Hepatocyte (in vitro differentiated cells): Measurements from ENCODE around the gene SPOUT1. TPM values are rescaled to one million over a fixed set of nuclear protein-coding genes. Genes with fewer than 3 reads are reported as not detected.

Experiments used
- DNase-seq: peaks from one replicate; pipeline ENCODE4 v3.0.0-alpha.2; 2016; ENCODE audit warnings: low spot score
- H2AFZ ChIP-seq: fragments of 200-600 bp; sonication (generic); 2 replicates; pipeline ENCODE4 v1.6.0; 2016; ENCODE audit warnings: antibody characterized with exemption, mild to moderate bottlenecking
- H3K27ac ChIP-seq: fragments of 200-600 bp; sonication (generic); 2 replicates; pipeline ENCODE4 v1.5.1; 2016; ENCODE audit warnings: mild to moderate bottlenecking
- H3K27me3 ChIP-seq: fragments of 200-600 bp; sonication (generic); 2 replicates; pipeline ENCODE4 v1.6.1; 2016
- H3K36me3 ChIP-seq: fragments of 200-600 bp; sonication (generic); replicated peaks from 2 replicates; pipeline ENCODE4 v1.5.1; 2016; ENCODE audit warnings: low read depth; ENCODE audit not compliant: insufficient read depth
- H3K4me1 ChIP-seq: fragments of 200-600 bp; sonication (generic); 2 replicates; pipeline ENCODE4 v1.5.1; 2016; ENCODE audit warnings: mild to moderate bottlenecking, moderate library complexity; ENCODE audit not compliant: insufficient read depth
- H3K4me2 ChIP-seq: fragments of 200-600 bp; sonication (generic); 2 replicates; pipeline ENCODE4 v1.6.0; 2016
- H3K4me3 ChIP-seq: fragments of 200-600 bp; sonication (generic); 2 replicates; pipeline ENCODE4 v1.5.1; 2016; ENCODE audit warnings: mild to moderate bottlenecking
- H3K79me2 ChIP-seq: fragments of 200-600 bp; sonication (generic); 2 replicates; pipeline ENCODE4 v1.6.0; 2017; ENCODE audit warnings: mild to moderate bottlenecking
- H3K9me2 ChIP-seq: fragments of 200-600 bp; sonication (generic); replicated peaks from 2 replicates; pipeline ENCODE4 v1.6.0; 2017; ENCODE audit warnings: mild to moderate bottlenecking; ENCODE audit not compliant: insufficient read depth
- H3K9me3 ChIP-seq: fragments of 200-600 bp; sonication (generic); 2 replicates; pipeline ENCODE4 v1.5.1; 2016; ENCODE audit warnings: low read depth, mild to moderate bottlenecking
- H4K20me1 ChIP-seq: fragments of 200-600 bp; sonication (generic); 2 replicates; pipeline ENCODE4 v1.6.0; 2016; ENCODE audit warnings: mild to moderate bottlenecking; ENCODE audit not compliant: insufficient read depth, poor library complexity, severe bottlenecking
- EZH2 ChIP-seq: fragments of 200-600 bp; sonication (generic); IDR thresholded peaks from 2 replicates; pipeline ENCODE4 v1.6.1; 2016; ENCODE audit warnings: antibody characterized with exemption, mild to moderate bottlenecking, borderline replicate concordance
- EZH2phosphoT487 ChIP-seq: fragments of 200-600 bp; sonication (generic); IDR thresholded peaks from one replicate; pipeline ENCODE4 v1.6.1; 2018; ENCODE audit warnings: antibody characterized with exemption, mild to moderate bottlenecking, low read depth, moderate library complexity; ENCODE audit not compliant: unreplicated experiment, severe bottlenecking
- WGBS: methylation state at CpG from one replicate; pipeline ENCODE4 v1.1.6; 2016; ENCODE audit warnings: low lambda C conversion rate; ENCODE audit errors: missing lambda C conversion rate; 5-methylcytosine and 5-hydroxymethylcytosine counted together
- polyA plus RNA-seq: library from polyadenylated mRNA; unstranded; fragments of >200 nt; fragmentation: Nextera tagmentation; extraction: Ambion mirVana; gene quantifications from 2 replicates; pipeline ENCODE4 v1.2.1, GENCODE V29; 2016
- total RNA-seq: library from RNA; depleted of rRNA; stranded (reverse); fragments of >200 nt; gene quantifications from 2 replicates; pipeline ENCODE4 v1.2.3, GENCODE V29; 2014
- TF ChIP-seq, protein P1 (sequence below): fragments of 200-600 bp; sonication (generic); IDR thresholded peaks from 2 replicates; pipeline ENCODE4 v1.5.1; 2016; ENCODE audit warnings: antibody characterized with exemption, mild to moderate bottlenecking; ENCODE audit not compliant: poor library complexity

SPOUT1 gene
- total and polyA plus RNA-seq, 2 experiments from 2014 or later = 27.3 to 38.5 TPM

GRCh38 chr9:128840524-128840923, 10.9 kb upstream of the SPOUT1 start:
- H3K27me3 ChIP-seq = no peaks in the 10 kb centered on the region
- no peaks in the 10 kb centered on the region for H3K9me3 ChIP-seq
- no peak for DNase-seq
- no peak overlapping the region for H3K4me2 ChIP-seq
- TF ChIP-seq EZH2 (no peak), EZH2phosphoT487 (no peak)
- TF ChIP-seq, protein P1, sequence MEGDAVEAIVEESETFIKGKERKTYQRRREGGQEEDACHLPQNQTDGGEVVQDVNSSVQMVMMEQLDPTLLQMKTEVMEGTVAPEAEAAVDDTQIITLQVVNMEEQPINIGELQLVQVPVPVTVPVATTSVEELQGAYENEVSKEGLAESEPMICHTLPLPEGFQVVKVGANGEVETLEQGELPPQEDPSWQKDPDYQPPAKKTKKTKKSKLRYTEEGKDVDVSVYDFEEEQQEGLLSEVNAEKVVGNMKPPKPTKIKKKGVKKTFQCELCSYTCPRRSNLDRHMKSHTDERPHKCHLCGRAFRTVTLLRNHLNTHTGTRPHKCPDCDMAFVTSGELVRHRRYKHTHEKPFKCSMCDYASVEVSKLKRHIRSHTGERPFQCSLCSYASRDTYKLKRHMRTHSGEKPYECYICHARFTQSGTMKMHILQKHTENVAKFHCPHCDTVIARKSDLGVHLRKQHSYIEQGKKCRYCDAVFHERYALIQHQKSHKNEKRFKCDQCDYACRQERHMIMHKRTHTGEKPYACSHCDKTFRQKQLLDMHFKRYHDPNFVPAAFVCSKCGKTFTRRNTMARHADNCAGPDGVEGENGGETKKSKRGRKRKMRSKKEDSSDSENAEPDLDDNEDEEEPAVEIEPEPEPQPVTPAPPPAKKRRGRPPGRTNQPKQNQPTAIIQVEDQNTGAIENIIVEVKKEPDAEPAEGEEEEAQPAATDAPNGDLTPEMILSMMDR = no peak
- no peak overlapping the region for H3K4me3 ChIP-seq
- no peak overlapping the region for H2AFZ ChIP-seq
- no peaks in the 10 kb centered on the region for H3K79me2 ChIP-seq
- H4K20me1 ChIP-seq = no peaks in the 10 kb centered on the region
- no peaks in the 10 kb centered on the region for H3K4me1 ChIP-seq
- no peaks in the 10 kb centered on the region for H3K9me2 ChIP-seq
- H3K27ac ChIP-seq = no peak overlapping the region
- no peaks in the 10 kb centered on the region for H3K36me3 ChIP-seq
- WGBS = 100% methylated on average over 1 of the region's 1 CpG

DNA sequence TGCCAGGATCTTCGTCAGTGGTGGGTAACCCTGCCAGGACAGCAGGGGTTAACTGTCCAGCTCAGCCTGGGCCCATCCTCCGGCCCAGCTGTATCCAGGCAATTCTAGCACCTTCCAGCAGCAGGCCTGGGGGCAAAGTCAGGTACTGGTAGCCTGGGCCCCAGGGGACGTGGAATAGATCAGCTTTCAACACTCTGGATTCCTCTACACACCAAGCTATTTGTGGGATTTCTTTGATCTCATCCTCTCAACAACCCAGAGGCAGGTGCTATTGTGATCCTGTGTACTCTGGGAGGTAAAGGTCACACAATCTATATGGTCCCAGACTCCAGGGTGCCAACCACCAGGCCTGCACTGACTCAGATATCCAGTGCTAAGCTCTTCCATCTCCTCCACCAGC, 8.7 kb upstream of the SPOUT1 start:
- Histone ChIP-seq H3K4me2 (no peak overlapping the region), H3K4me3 (no peak overlapping the region), H3K9me3 (no peaks in the 10 kb centered on the region), H3K27ac (peak overlapping the region; percentile 51), H4K20me1 (no peaks in the 10 kb centered on the region), H3K9me2 (no peaks in the 10 kb centered on the region), H3K27me3 (no peaks in the 10 kb centered on the region), H3K4me1 (no peaks in the 10 kb centered on the region), H3K36me3 (no peaks in the 10 kb centered on the region), H3K79me2 (no peaks in the 10 kb centered on the region), H2AFZ (no peak overlapping the region)
- DNase-seq = peak; percentile 28
- 51% methylated on average over 3 of the region's 3 CpGs for WGBS
- TF ChIP-seq EZH2 (no peak), EZH2phosphoT487 (no peak)
- TF ChIP-seq, protein P1 = no peak

GRCh38 chr9:128836509-128837145, 7.0 kb upstream of the SPOUT1 start:
- no peak overlapping the region for H3K4me3 ChIP-seq
- no peaks in the 10 kb centered on the region for H3K27me3 ChIP-seq
- H3K4me1 ChIP-seq = no peaks in the 10 kb centered on the region
- H3K9me3 ChIP-seq = no peaks in the 10 kb centered on the region
- H3K79me2 ChIP-seq = no peaks in the 10 kb centered on the region
- TF ChIP-seq, protein P1 = no peak
- TF ChIP-seq EZH2phosphoT487 (no peak), EZH2 (no peak)
- DNase-seq = no peak
- H4K20me1 ChIP-seq = no peaks in the 10 kb centered on the region
- no peak overlapping the region for H3K4me2 ChIP-seq
- 91% methylated on average over 14 of the region's 14 CpGs for WGBS
- H3K9me2 ChIP-seq = no peaks in the 10 kb centered on the region
- H2AFZ ChIP-seq = no peak overlapping the region
- no peaks in the 10 kb centered on the region for H3K36me3 ChIP-seq
- no peak overlapping the region for H3K27ac ChIP-seq
